ENCODE data around the gene NFE2L1. TPM values are rescaled to one million over a fixed set of nuclear protein-coding genes. Genes with fewer than 3 reads are reported as not detected.
A peak's percentile ranks its signal among the peaks of the same experiment; 100 is the strongest.

Gene NFE2L1
- total and polyA plus RNA-seq, 9 of the 15 experiments (the other 6 are each of a cell fraction or from before 2014, with no cell fraction given): 2.0 to 68.6 (median 39.7) TPM

DNA sequence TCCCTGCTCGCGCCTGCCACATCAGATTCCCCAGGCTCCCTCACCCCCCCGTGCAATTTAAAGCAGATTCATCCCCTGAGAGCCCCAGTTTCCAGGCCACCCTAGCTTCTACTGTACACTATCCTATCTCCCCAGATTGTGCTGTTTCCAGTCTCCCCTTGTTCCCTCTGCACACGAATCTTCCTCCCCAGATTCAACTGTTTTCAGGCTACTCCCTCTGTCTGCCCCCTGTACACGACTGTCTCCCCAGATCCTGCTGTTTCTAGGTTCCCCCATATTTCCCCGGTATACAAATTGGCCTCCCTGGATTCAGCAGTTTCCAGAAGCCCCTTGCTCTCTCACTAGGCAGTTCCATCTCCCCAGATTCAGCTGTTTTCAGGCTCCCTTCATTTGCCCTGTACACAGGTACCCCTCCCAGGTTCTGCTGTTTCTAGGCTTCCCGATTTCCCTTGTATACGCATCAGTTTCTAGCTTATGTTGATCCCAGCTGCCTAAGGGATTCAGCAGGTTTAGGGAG is 33.5 kb upstream of the NFE2L1 start (continued):
- TF ChIP-seq, protein P1, sequence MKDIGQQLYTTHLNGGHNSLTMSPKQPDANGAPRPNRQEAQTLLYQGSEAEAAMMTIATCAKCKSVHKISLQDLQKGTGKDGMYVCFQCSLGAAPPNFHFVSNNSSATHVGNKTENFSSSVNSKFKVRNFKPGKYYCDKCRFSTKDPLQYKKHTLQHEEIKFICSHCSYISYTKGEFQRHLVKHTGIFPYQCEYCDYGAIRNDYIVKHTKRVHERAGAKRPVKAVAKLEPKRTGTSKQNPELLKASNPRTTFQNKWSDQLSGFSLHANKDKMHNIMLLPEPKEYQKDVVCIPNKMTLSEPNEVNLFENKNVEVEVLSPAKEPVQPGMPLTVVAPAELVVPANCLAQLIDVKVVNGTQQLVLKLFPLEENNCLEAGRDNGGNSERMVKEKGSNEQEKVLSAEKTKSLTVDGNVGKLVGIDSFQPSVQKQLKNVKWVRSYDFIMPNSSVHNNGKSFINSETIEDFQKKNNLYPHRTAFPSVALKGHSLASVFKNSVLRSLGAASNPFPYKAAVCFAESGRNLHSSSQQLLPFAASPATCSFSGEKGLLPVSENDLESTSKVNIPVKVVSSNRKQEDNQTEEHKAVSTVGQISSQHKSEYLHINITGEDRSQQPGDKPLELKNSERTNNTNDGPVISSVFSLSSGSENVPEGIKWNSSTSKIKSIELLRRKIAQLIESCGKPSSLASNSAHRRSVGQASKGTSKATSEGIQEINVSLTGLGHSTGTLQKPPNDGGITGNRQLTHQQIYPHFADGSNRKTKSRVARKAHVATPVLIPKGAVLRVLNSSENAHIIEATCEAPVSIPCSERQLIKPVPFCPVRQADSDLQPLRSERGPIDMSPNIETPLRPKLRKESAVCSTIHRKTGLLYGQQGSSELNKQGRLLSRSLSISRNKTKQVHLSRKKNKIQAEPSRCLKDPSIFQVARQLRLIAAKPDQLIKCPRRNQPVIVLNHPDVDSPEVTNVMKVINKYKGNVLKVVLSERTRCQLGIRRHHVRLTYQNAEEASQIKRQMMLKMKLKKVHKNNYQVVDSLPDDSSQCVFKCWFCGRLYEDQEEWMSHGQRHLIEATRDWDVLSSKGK (CRISPR knock-in tag; IDR thresholded peaks at IDR 0.05): no peak
- no peak for TF ChIP-seq PURB (CRISPR knock-in tag; IDR thresholded peaks at IDR 0.05; ENCODE audit: low read depth)
- no peak for TF ChIP-seq ZNF77 (CRISPR knock-in tag; IDR thresholded peaks at IDR 0.05)
- TF ChIP-seq GTF2F1 (IDR thresholded peaks at IDR 0.05; ENCODE audit: low read depth, low read length): no peak
- TF ChIP-seq, protein P2, sequence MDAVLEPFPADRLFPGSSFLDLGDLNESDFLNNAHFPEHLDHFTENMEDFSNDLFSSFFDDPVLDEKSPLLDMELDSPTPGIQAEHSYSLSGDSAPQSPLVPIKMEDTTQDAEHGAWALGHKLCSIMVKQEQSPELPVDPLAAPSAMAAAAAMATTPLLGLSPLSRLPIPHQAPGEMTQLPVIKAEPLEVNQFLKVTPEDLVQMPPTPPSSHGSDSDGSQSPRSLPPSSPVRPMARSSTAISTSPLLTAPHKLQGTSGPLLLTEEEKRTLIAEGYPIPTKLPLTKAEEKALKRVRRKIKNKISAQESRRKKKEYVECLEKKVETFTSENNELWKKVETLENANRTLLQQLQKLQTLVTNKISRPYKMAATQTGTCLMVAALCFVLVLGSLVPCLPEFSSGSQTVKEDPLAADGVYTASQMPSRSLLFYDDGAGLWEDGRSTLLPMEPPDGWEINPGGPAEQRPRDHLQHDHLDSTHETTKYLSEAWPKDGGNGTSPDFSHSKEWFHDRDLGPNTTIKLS (IDR thresholded peaks at IDR 0.05; ENCODE audit: borderline replicate concordance, low read depth): 0 out of 2 replicates have a peak, but pooled peaks have one; percentile 31
- no peak for TF ChIP-seq MBD2 (IDR thresholded peaks at IDR 0.05; ENCODE audit: borderline replicate concordance, low read depth)
- no peak for TF ChIP-seq MYC (IDR thresholded peaks at IDR 0.05; ENCODE audit: low read depth, low read length)
- no peak for TF ChIP-seq MYC (CRISPR knock-in tag; IDR thresholded peaks at IDR 0.05; ENCODE audit: borderline replicate concordance, low read depth)
- TF ChIP-seq SIN3B (IDR thresholded peaks at IDR 0.05; ENCODE audit: low read depth): no peak
- no peak for TF ChIP-seq ZFP36 (IDR thresholded peaks at IDR 0.05; ENCODE audit: low read depth, low read length, partially characterized antibody)
- TF ChIP-seq, protein P3, sequence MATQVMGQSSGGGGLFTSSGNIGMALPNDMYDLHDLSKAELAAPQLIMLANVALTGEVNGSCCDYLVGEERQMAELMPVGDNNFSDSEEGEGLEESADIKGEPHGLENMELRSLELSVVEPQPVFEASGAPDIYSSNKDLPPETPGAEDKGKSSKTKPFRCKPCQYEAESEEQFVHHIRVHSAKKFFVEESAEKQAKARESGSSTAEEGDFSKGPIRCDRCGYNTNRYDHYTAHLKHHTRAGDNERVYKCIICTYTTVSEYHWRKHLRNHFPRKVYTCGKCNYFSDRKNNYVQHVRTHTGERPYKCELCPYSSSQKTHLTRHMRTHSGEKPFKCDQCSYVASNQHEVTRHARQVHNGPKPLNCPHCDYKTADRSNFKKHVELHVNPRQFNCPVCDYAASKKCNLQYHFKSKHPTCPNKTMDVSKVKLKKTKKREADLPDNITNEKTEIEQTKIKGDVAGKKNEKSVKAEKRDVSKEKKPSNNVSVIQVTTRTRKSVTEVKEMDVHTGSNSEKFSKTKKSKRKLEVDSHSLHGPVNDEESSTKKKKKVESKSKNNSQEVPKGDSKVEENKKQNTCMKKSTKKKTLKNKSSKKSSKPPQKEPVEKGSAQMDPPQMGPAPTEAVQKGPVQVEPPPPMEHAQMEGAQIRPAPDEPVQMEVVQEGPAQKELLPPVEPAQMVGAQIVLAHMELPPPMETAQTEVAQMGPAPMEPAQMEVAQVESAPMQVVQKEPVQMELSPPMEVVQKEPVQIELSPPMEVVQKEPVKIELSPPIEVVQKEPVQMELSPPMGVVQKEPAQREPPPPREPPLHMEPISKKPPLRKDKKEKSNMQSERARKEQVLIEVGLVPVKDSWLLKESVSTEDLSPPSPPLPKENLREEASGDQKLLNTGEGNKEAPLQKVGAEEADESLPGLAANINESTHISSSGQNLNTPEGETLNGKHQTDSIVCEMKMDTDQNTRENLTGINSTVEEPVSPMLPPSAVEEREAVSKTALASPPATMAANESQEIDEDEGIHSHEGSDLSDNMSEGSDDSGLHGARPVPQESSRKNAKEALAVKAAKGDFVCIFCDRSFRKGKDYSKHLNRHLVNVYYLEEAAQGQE (IDR thresholded peaks at IDR 0.05; ENCODE audit: borderline replicate concordance): no peak
- TF ChIP-seq, protein P3 (CRISPR knock-in tag; IDR thresholded peaks at IDR 0.05; ENCODE audit: low read depth): no peak
- TF ChIP-seq NCOR1 (IDR thresholded peaks at IDR 0.05): no peak
- TF ChIP-seq TBP (optimal IDR thresholded peaks at IDR 0.05; ENCODE audit: low read depth, low read length): peak; percentile 10
- TF ChIP-seq CREM (IDR thresholded peaks at IDR 0.05; ENCODE audit: low read depth): peak; percentile 20; the same call in 1 of the 2 replicates
